IMR-90 (cell line): Measurements from ENCODE around the gene FAM184A. TPM values are rescaled to one million over a fixed set of nuclear protein-coding genes. Genes with fewer than 3 reads are reported as not detected.

Experiments
- ATAC-seq: fragments of 200-7000 bp; cut with Tn5 transposase; 2 replicates; pipeline ENCODE4 v1.9.1; 2020; ENCODE audit warnings: low read depth, mild to moderate bottlenecking, moderate library complexity
- BruUV-seq: library from RNA; stranded (reverse); fragments of 400-500 nt; replicated peaks from 2 replicates; lab custom pipeline; 2021; lab: Mats Ljungman, UMichigan
- CTCF ChIA-PET: fragments of 300-600 bp; formaldehyde crosslinking; extraction: SDS; loops from one replicate; lab custom pipeline; 2021; ENCODE audit warnings: antibody characterized with exemption; lab: Yijun Ruan, JAX
- POLR2A ChIA-PET: fragments of 300-600 bp; sonication (Branson Sonifier 250); formaldehyde crosslinking; loops from one replicate; lab custom pipeline; 2022; ENCODE audit warnings: antibody characterized with exemption; ENCODE audit not compliant: unreplicated experiment; lab: Charles Lee
- DNase-seq: peaks from one replicate; pipeline ENCODE4 v3.0.0; 2013
- H2AFZ ChIP-seq: replicated peaks from 2 replicates; pipeline ENCODE3; 2013; ENCODE audit warnings: low read length, mild to moderate bottlenecking; ENCODE audit not compliant: poor library complexity
- H2AK5ac ChIP-seq: 2 replicates; pipeline ENCODE4 v1.6.1; 2013; ENCODE audit warnings: low read depth, low read length, inconsistent platforms
- H2AK9ac ChIP-seq: replicated peaks from 2 replicates; pipeline ENCODE3; 2013; ENCODE audit warnings: mild to moderate bottlenecking, low read depth, low read length, moderate library complexity; ENCODE audit not compliant: poor library complexity
- H2BK120ac ChIP-seq: 2 replicates; pipeline ENCODE4 v1.6.1; 2013; ENCODE audit warnings: low read depth, low read length, inconsistent platforms
- H2BK15ac ChIP-seq: 3 replicates; pipeline ENCODE4 v1.6.1; 2013; ENCODE audit warnings: low read depth, low read length, inconsistent platforms
- H2BK20ac ChIP-seq: 2 replicates; pipeline ENCODE4 v1.6.1; 2013; ENCODE audit warnings: low read depth, mild to moderate bottlenecking, inconsistent platforms, low read length, moderate library complexity
- H2BK5ac ChIP-seq: 2 replicates; pipeline ENCODE4 v1.6.1; 2013; ENCODE audit warnings: mild to moderate bottlenecking, low read depth, low read length, inconsistent platforms; ENCODE audit not compliant: poor library complexity, severe bottlenecking
- H3K14ac ChIP-seq: replicated peaks from 2 replicates; pipeline ENCODE4 v1.6.1; 2013; ENCODE audit warnings: low read depth, low read length, inconsistent platforms
- H3K18ac ChIP-seq: 2 replicates; pipeline ENCODE4 v1.6.1; 2013; ENCODE audit warnings: low read depth, low read length, control low read depth
- H3K23ac ChIP-seq: 2 replicates; pipeline ENCODE4 v1.6.1; 2013; ENCODE audit warnings: low read depth, low read length, inconsistent platforms
- H3K27ac ChIP-seq: 2 replicates; pipeline ENCODE4 v1.5.1; 2013; ENCODE audit warnings: mild to moderate bottlenecking, control low read depth, low read length; ENCODE audit not compliant: insufficient read depth
- H3K27me3 ChIP-seq: 2 replicates; pipeline ENCODE4 v1.6.1; 2013; ENCODE audit warnings: low read length; ENCODE audit not compliant: control insufficient read depth, insufficient read depth
- H3K36me3 ChIP-seq: 2 replicates; pipeline ENCODE4 v1.6.1; 2013; ENCODE audit warnings: low read length, mixed read lengths; ENCODE audit not compliant: control insufficient read depth, insufficient read depth
- H3K4ac ChIP-seq: 2 replicates; pipeline ENCODE4 v1.6.1; 2013; ENCODE audit warnings: low read depth, low read length, inconsistent platforms
- H3K4me1 ChIP-seq: 2 replicates; pipeline ENCODE4 v1.6.1; 2013; ENCODE audit warnings: low read length, mixed read lengths; ENCODE audit not compliant: control insufficient read depth, insufficient read depth
- H3K4me2 ChIP-seq: 2 replicates; pipeline ENCODE4 v1.6.1; 2013; ENCODE audit warnings: low read depth, mild to moderate bottlenecking, control low read depth, low read length, moderate library complexity
- H3K4me3 ChIP-seq: 2 replicates; pipeline ENCODE4 v1.5.1; 2013; ENCODE audit warnings: low read depth, mild to moderate bottlenecking, control low read depth, low read length, moderate library complexity; ENCODE audit not compliant: insufficient read depth
- H3K56ac ChIP-seq: 2 replicates; pipeline ENCODE4 v1.6.1; 2013; ENCODE audit warnings: low read length, inconsistent platforms; ENCODE audit not compliant: insufficient read depth; ENCODE audit errors: extremely low read depth
- H3K79me1 ChIP-seq, 2 experiments: 2 replicates each; pipeline ENCODE4 v1.6.1; 2013; ENCODE audit warnings: low read length in 2 of 2, inconsistent platforms in 1 of 2, low read depth in 1 of 2
- H3K9ac ChIP-seq: 2 replicates; pipeline ENCODE4 v1.6.1; 2013; ENCODE audit warnings: low read depth, low read length, control low read depth
- H3K9me1 ChIP-seq: 2 replicates; pipeline ENCODE4 v1.6.1; 2013; ENCODE audit warnings: low read length, inconsistent platforms; ENCODE audit not compliant: insufficient read depth
- H3K9me3 ChIP-seq: 2 replicates; pipeline ENCODE4 v1.6.1; 2013; ENCODE audit warnings: low read length; ENCODE audit not compliant: control insufficient read depth, insufficient read depth
- H4K20me1 ChIP-seq: 2 replicates; pipeline ENCODE4 v1.6.1; 2013; ENCODE audit warnings: low read length, inconsistent platforms; ENCODE audit not compliant: insufficient read depth
- H4K5ac ChIP-seq: 2 replicates; pipeline ENCODE4 v1.6.1; 2013; ENCODE audit warnings: mild to moderate bottlenecking, low read depth, low read length, control low read depth
- H4K8ac ChIP-seq, 2 experiments: 2 replicates each; pipeline ENCODE4 v1.6.1; 2013; ENCODE audit warnings: low read depth in 2 of 2, low read length in 2 of 2, control low read depth in 1 of 2, inconsistent platforms in 1 of 2
- H4K91ac ChIP-seq: 2 replicates; pipeline ENCODE4 v1.6.1; 2013; ENCODE audit warnings: low read depth, low read length, inconsistent platforms; ENCODE audit not compliant: insufficient read depth
- BHLHE40 ChIP-seq: fragments of 150-350 bp; IDR thresholded peaks from 2 replicates; pipeline ENCODE4 v1.6.1; 2016; ENCODE audit warnings: mild to moderate bottlenecking, low read depth, low read length
- CEBPB ChIP-seq: IDR thresholded peaks from 2 replicates; pipeline ENCODE4 v1.6.1; 2012; ENCODE audit warnings: low read depth, low read length, improper control_type of control experiment
- CHD1 ChIP-seq: IDR thresholded peaks from 2 replicates; pipeline ENCODE4 v1.6.1; 2012; ENCODE audit warnings: low read depth, low read length, improper control_type of control experiment
- CTCF ChIP-seq: conservative IDR thresholded peaks from 2 replicates; pipeline ENCODE4 v1.5.1; 2012; ENCODE audit warnings: mild to moderate bottlenecking, low read depth, low read length, improper control_type of control experiment
- ELK1 ChIP-seq: fragments of 150-350 bp; IDR thresholded peaks from 2 replicates; pipeline ENCODE4 v1.6.1; 2016; ENCODE audit warnings: low read depth, mild to moderate bottlenecking, low read length, moderate library complexity, borderline replicate concordance
- MAFK ChIP-seq: IDR thresholded peaks from 2 replicates; pipeline ENCODE4 v1.6.1; 2012; ENCODE audit warnings: low read depth, low read length, improper control_type of control experiment
- MXI1 ChIP-seq: IDR thresholded peaks from 2 replicates; pipeline ENCODE4 v1.6.1; 2012; ENCODE audit warnings: low read depth, mild to moderate bottlenecking, low read length, moderate library complexity, borderline replicate concordance
- NFE2L2 ChIP-seq: fragments of 150-350 bp; IDR thresholded peaks from 2 replicates; pipeline ENCODE4 v1.6.1; 2016; ENCODE audit warnings: low read depth, mild to moderate bottlenecking, low read length
- POLR2A ChIP-seq: IDR thresholded peaks from 2 replicates; pipeline ENCODE4 v1.6.1; 2012; ENCODE audit warnings: mild to moderate bottlenecking, low read depth, low read length
- RAD21 ChIP-seq: IDR thresholded peaks from 2 replicates; pipeline ENCODE4 v1.6.1; 2012; ENCODE audit warnings: low read length, improper control_type of control experiment
- RCOR1 ChIP-seq: IDR thresholded peaks from 2 replicates; pipeline ENCODE4 v1.6.1; 2012; ENCODE audit warnings: mild to moderate bottlenecking, low read length, improper control_type of control experiment; ENCODE audit not compliant: insufficient replicate concordance
- RFX5 ChIP-seq: IDR thresholded peaks from 2 replicates; pipeline ENCODE4 v1.8.0; 2012; ENCODE audit warnings: low read depth, mild to moderate bottlenecking, low read length, moderate library complexity
- SMC3 ChIP-seq: fragments of 150-350 bp; IDR thresholded peaks from 2 replicates; pipeline ENCODE4 v1.6.1; 2016; ENCODE audit warnings: low read depth, mild to moderate bottlenecking, antibody characterized with exemption, low read length, moderate library complexity
- USF2 ChIP-seq: fragments of 150-350 bp; IDR thresholded peaks from 2 replicates; pipeline ENCODE4 v1.6.1; 2017; ENCODE audit warnings: mild to moderate bottlenecking, antibody characterized with exemption, low read length, low read depth
- WGBS, 2 experiments: methylation state at CpG; one replicate each; pipeline versions ENCODE4 v1.1.5 to v1.1.7; 2013; ENCODE audit warnings: missing lambda C conversion rate in 2 of 2; ENCODE audit not compliant: insufficient read length in 1 of 2; ENCODE audit errors: extremely low coverage in 2 of 2; 5-methylcytosine and 5-hydroxymethylcytosine counted together
- dilution Hi-C: fragments of 300-500 bp; cut with HindIII; formaldehyde crosslinking; loops from one replicate; pipeline ENCODE4 v1.14.3; 2018; ENCODE audit warnings: low sequenced_read_pairs; ENCODE audit not compliant: unreplicated experiment
- in situ Hi-C: fragments of 300-500 bp; cut with MboI; formaldehyde crosslinking; loops from 3 replicates; pipeline ENCODE4 v1.14.3; 2019; ENCODE audit warnings: low sequenced_read_pairs, inconsistent platforms, mixed read lengths
- intact Hi-C: fragments of 100-400 bp; cut with micrococcal nuclease; formaldehyde crosslinking; loops from 2 replicates; pipeline ENCODE4 v1.10.0; 2022
- polyA plus RNA-seq, 3 experiments: library from polyadenylated mRNA; depleted of rRNA; stranded (reverse); fragments of >200 nt; gene quantifications; 2 replicates each; pipeline ENCODE4 v1.2.3, GENCODE V29; 2012; ENCODE audit warnings: low replicate concordance in 1 of 3
- total RNA-seq: library from RNA; depleted of rRNA; stranded (reverse); fragments of >200 nt; gene quantifications from 2 replicates; pipeline ENCODE4 v1.2.3, GENCODE V29; 2012

Gene FAM184A
- total and polyA plus RNA-seq, 2 of the 4 experiments (the other 2 are of a cell fraction): 0.03 TPM; not detected in 1

GRCh38 chr6:119065382-119065781 lies 13.1 kb downstream of the FAM184A start:
- no TSS peak for BruUV-seq
- dilution Hi-C loops: no loop called here
- Histone ChIP-seq H3K27ac (no peak overlapping the region), H4K8ac (no peak overlapping the region), H3K36me3 (no peaks in the 10 kb centered on the region), H2AK9ac (no peak overlapping the region), H2BK15ac (no peak overlapping the region), H3K23ac (no peak overlapping the region), H3K18ac (no peak overlapping the region), H2BK20ac (no peak overlapping the region), H3K27me3 (no peaks in the 10 kb centered on the region), H2BK120ac (no peak overlapping the region), H3K56ac (no peak overlapping the region), H2AK5ac (no peak overlapping the region), H3K9me1 (no peaks in the 10 kb centered on the region), H3K4me2 (no peak overlapping the region), H3K9ac (no peak overlapping the region), H3K9me3 (no peaks in the 10 kb centered on the region), H2BK5ac (no peak overlapping the region), H3K79me1 (no peaks in the 10 kb centered on the region), H2AFZ (no peak overlapping the region), H3K14ac (no peak overlapping the region), H4K20me1 (no peaks in the 10 kb centered on the region), H4K5ac (no peak overlapping the region), H3K4me3 (no peak overlapping the region), H3K4me1 (no peaks in the 10 kb centered on the region), H3K4ac (no peak overlapping the region), H4K91ac (no peak overlapping the region)
- intact Hi-C loops: no loop called here
- ChIA-PET POLR2A (no interaction called here), CTCF (no interaction called here)
- 33% methylated on average over 3 of the region's 5 CpGs; no CpG with 5 or more reads in 1 of the 2 experiments for WGBS, 2 experiments
- no peak for DNase-seq
- in situ Hi-C loops: no loop called here
- TF ChIP-seq USF2: no peak
- TF ChIP-seq CHD1: no peak
- no peak for TF ChIP-seq SMC3
- TF ChIP-seq ELK1: no peak
- TF ChIP-seq NFE2L2: no peak
- no peak for TF ChIP-seq BHLHE40
- no peak for TF ChIP-seq RAD21
- no peak for TF ChIP-seq RFX5
- no peak for TF ChIP-seq MAFK
- TF ChIP-seq RCOR1: no peak
- TF ChIP-seq MXI1: no peak
- no peak for TF ChIP-seq CEBPB
- TF ChIP-seq POLR2A: no peak
- TF ChIP-seq CTCF: no peak
- ATAC-seq: no peak
